ENCODE measurements around the gene CERS6. TPM values are rescaled to one million over a fixed set of nuclear protein-coding genes. Genes with fewer than 3 reads are reported as not detected.

CERS6 gene
- total and polyA plus RNA-seq, 3 donors from 2014 or later, result 24.7 to 71.0 (median 59.4) TPM

- H3K27me3 ChIP-seq, result no peaks in the 10 kb centered on the region
- no peak overlapping the region for H3K27ac ChIP-seq
- no peaks in the 10 kb centered on the region for H3K9me3 ChIP-seq
- H3K36me3 ChIP-seq (ENCODE audit: low read depth, missing control alignments), result no peaks in the 10 kb centered on the region
- no peak for DNase-seq
- TF ChIP-seq POLR2A (IDR thresholded peaks at IDR 0.05) (no peak), CTCF (IDR thresholded peaks at IDR 0.05) (no peak)
- H3K4me1 ChIP-seq, result no peaks in the 10 kb centered on the region
- no peak overlapping the region for H3K4me3 ChIP-seq
- intact Hi-C loops (cut with DNase I; ENCODE audit: low total_unique reads), result no loop called here
- WGBS, 2 donors, result 80 to 85% methylated on average over 2 of the region's 2 CpGs
Observed at GRCh38 chr2:168536925-168537466, 80.9 kb downstream of the CERS6 start.

GRCh38 chr2:168538133-168538532 lies 82.1 kb downstream of the CERS6 start:
- Histone ChIP-seq H3K9me3 (no peaks in the 10 kb centered on the region), H3K36me3 (ENCODE audit: low read depth, missing control alignments) (no peaks in the 10 kb centered on the region), H3K27ac (no peak overlapping the region), H3K4me3 (no peak overlapping the region), H3K27me3 (no peaks in the 10 kb centered on the region), H3K4me1 (no peaks in the 10 kb centered on the region)
- intact Hi-C loops (cut with DNase I; ENCODE audit: low total_unique reads), result no loop called here
- DNase-seq, result no peak
- 93 to 97% methylated on average over 1 of the region's 1 CpG for WGBS, 2 donors
- TF ChIP-seq CTCF (IDR thresholded peaks at IDR 0.05), result no peak
- no peak for TF ChIP-seq POLR2A (IDR thresholded peaks at IDR 0.05)

- TF ChIP-seq POLR2A (IDR thresholded peaks at IDR 0.05) (no peak), CTCF (IDR thresholded peaks at IDR 0.05) (no peak)
- WGBS, 2 donors, result 92 to 95% methylated on average over 2 of the region's 2 CpGs
- Histone ChIP-seq H3K4me3 (no peak overlapping the region), H3K9me3 (no peaks in the 10 kb centered on the region), H3K27me3 (no peaks in the 10 kb centered on the region), H3K27ac (no peak overlapping the region), H3K36me3 (ENCODE audit: low read depth, missing control alignments) (no peaks in the 10 kb centered on the region), H3K4me1 (no peaks in the 10 kb centered on the region)
- no peak for DNase-seq
- intact Hi-C loops (cut with DNase I; ENCODE audit: low total_unique reads), result no loop called here
Observed at GRCh38 chr2:168538534-168538933, 82.5 kb downstream of the CERS6 start.

- Histone ChIP-seq H3K4me1 (no peaks in the 10 kb centered on the region), H3K36me3 (ENCODE audit: low read depth, missing control alignments) (no peaks in the 10 kb centered on the region), H3K4me3 (no peak overlapping the region), H3K9me3 (no peaks in the 10 kb centered on the region), H3K27ac (no peak overlapping the region), H3K27me3 (no peaks in the 10 kb centered on the region)
- DNase-seq, result no peak
- intact Hi-C loops (cut with DNase I; ENCODE audit: low total_unique reads), result no loop called here
- 95 to 98% methylated on average over 1 of the region's 1 CpG for WGBS, 2 donors
- TF ChIP-seq CTCF (IDR thresholded peaks at IDR 0.05), result no peak
- TF ChIP-seq POLR2A (IDR thresholded peaks at IDR 0.05), result no peak
Observed at GRCh38 chr2:168539945-168540344, 83.9 kb downstream of the CERS6 start.

GRCh38 chr2:168541858-168542257 lies 85.8 kb downstream of the CERS6 start:
- 55 to 60% methylated on average over 1 of the region's 1 CpG for WGBS, 2 donors
- no peak for DNase-seq
- TF ChIP-seq CTCF (IDR thresholded peaks at IDR 0.05) (no peak), POLR2A (IDR thresholded peaks at IDR 0.05) (no peak)

More at GRCh38 chr2:168541858-168542257, 85.8 kb downstream of the CERS6 start:
- Histone ChIP-seq H3K4me1 (no peaks in the 10 kb centered on the region), H3K27ac (no peak overlapping the region), H3K4me3 (no peak overlapping the region), H3K27me3 (no peaks in the 10 kb centered on the region), H3K9me3 (no peaks in the 10 kb centered on the region), H3K36me3 (ENCODE audit: low read depth, missing control alignments) (no peaks in the 10 kb centered on the region)
- intact Hi-C loops (cut with DNase I; ENCODE audit: low total_unique reads), result no loop called here

Measured in testis (tissue), 3 donors.